T-helper 1 cell (primary cell): ENCODE measurements around the gene KDM4B.

Source experiments
- DNase-seq, 5 donors: peaks; one replicate each; pipeline ENCODE4 v3.0.0-alpha.2; 2012 to 2020

Gene KDM4B

GRCh38 chr19:4986056-4986455, 17.1 kb downstream of the KDM4B start:
- DNase-seq: no peak

- DNase-seq: no peak
Measured at GRCh38 chr19:4986471-4986891, 17.6 kb downstream of the KDM4B start.

GRCh38 chr19:4987256-4987655, 18.3 kb downstream of the KDM4B start:
- DNase-seq: no peak

GRCh38 chr19:4987692-4988370, 18.9 kb downstream of the KDM4B start:
- DNase-seq: no peak

GRCh38 chr19:4988770-4989251, 19.9 kb downstream of the KDM4B start:
- no peak for DNase-seq

GRCh38 chr19:4990306-4990705, 21.4 kb downstream of the KDM4B start:
- no peak for DNase-seq

GRCh38 chr19:4991538-4991937, 22.6 kb downstream of the KDM4B start:
- DNase-seq: no peak

GRCh38 chr19:4991996-4992698, 23.2 kb downstream of the KDM4B start:
- DNase-seq: no peak

GRCh38 chr19:4993683-4994082, 24.8 kb downstream of the KDM4B start:
- DNase-seq: no peak

- no peak for DNase-seq
Measured at GRCh38 chr19:4996701-4997100, 27.8 kb downstream of the KDM4B start.

GRCh38 chr19:4997297-4997696, 28.4 kb downstream of the KDM4B start:
- no peak for DNase-seq

- DNase-seq: no peak
Measured at GRCh38 chr19:5000120-5000611, 31.3 kb downstream of the KDM4B start.

GRCh38 chr19:5001615-5002014, 32.7 kb downstream of the KDM4B start:
- DNase-seq: peak in 1 of 5 donors; percentile 10

GRCh38 chr19:5002143-5002542, 33.2 kb downstream of the KDM4B start:
- DNase-seq: no peak

GRCh38 chr19:5003781-5004180, 34.9 kb downstream of the KDM4B start:
- no peak for DNase-seq

- DNase-seq: no peak
Measured at GRCh38 chr19:5005096-5005495, 36.2 kb downstream of the KDM4B start.

- DNase-seq: no peak
Measured at GRCh38 chr19:5006201-5006600, 37.3 kb downstream of the KDM4B start.

- DNase-seq: no peak
Measured at GRCh38 chr19:5006821-5007220, 37.9 kb downstream of the KDM4B start.

- DNase-seq: no peak
Measured at GRCh38 chr19:5011476-5012238, 42.7 kb downstream of the KDM4B start.

GRCh38 chr19:5012688-5013457, 44.0 kb downstream of the KDM4B start:
- no peak for DNase-seq

- no peak for DNase-seq
Measured at GRCh38 chr19:5013761-5014160, 44.8 kb downstream of the KDM4B start.

- DNase-seq: no peak
Measured at GRCh38 chr19:5014941-5015340, 46.0 kb downstream of the KDM4B start.

GRCh38 chr19:5016268-5016667, 47.4 kb downstream of the KDM4B start:
- no peak for DNase-seq
